ENCODE data around the gene CFB. TPM values are rescaled to one million over a fixed set of nuclear protein-coding genes. Genes with fewer than 3 reads are reported as not detected.

The CFB gene
- total RNA-seq, 1 experiment from 2014 or later: 5.6 TPM

- no peaks in the 10 kb centered on the region for H3K36me3 ChIP-seq (ENCODE audit: control insufficient read depth, insufficient read depth, low read length)
- POLR2A ChIA-PET: no interaction called here
- in situ Hi-C loops (cut with HindIII; ENCODE audit: low pct_unique_long_range_greater_than_20kb, low sequenced_read_pairs): no loop called here
- intact Hi-C loops (cut with micrococcal nuclease; ENCODE audit: unreplicated experiment): no loop called here
- no peak for TF ChIP-seq POLR2AphosphoS5 (IDR thresholded peaks at IDR 0.05; ENCODE audit: low read depth, low read length)
- no peak for TF ChIP-seq SIN3A (IDR thresholded peaks at IDR 0.05; ENCODE audit: borderline replicate concordance, insufficient read depth, low read depth, low read length)
- TF ChIP-seq REST (IDR thresholded peaks at IDR 0.05; ENCODE audit: insufficient read depth in 1 of 2, low read depth in 2 of 2, low read length in 1 of 2): no peak
- no peak for TF ChIP-seq CTCF (IDR thresholded peaks at IDR 0.05)
- no peak for TF ChIP-seq TCF7L2 (IDR thresholded peaks at IDR 0.05; ENCODE audit: low read depth, low read length)
- no peak overlapping the region for H3K4me3 ChIP-seq (ENCODE audit: low read depth in 2 of 2, low read length in 2 of 2)
- CTCF ChIA-PET: no interaction called here
- no peaks in the 10 kb centered on the region for H3K27me3 ChIP-seq (ENCODE audit: control insufficient read depth, insufficient read depth, low read length)
- BruUV-seq (replicated peaks): no TSS peak
- DNase-seq (ENCODE audit: low read depth, low spot score) (no peak), ATAC-seq (no peak)
- no peaks in the 10 kb centered on the region for H3K9me3 ChIP-seq (ENCODE audit: control insufficient read depth, insufficient read depth, low read depth, low read length)
- H3K4me1 ChIP-seq (ENCODE audit: control insufficient read depth, insufficient read depth, low read length): peaks cover 16% of the 10 kb centered on the region
- H3K27ac ChIP-seq (ENCODE audit: low read length): no peak overlapping the region
Measured at GRCh38 chr6:31943742-31944141, 2.2 kb upstream of the CFB start.

GRCh38 chr6:31945154-31945506 lies 765 bp upstream of the CFB start:
- TF ChIP-seq TCF7L2 (IDR thresholded peaks at IDR 0.05; ENCODE audit: low read depth, low read length) (no peak), REST (IDR thresholded peaks at IDR 0.05; ENCODE audit: insufficient read depth in 1 of 2, low read depth in 2 of 2, low read length in 1 of 2) (no peak), CTCF (IDR thresholded peaks at IDR 0.05) (no peak), POLR2AphosphoS5 (IDR thresholded peaks at IDR 0.05; ENCODE audit: low read depth, low read length) (no peak), SIN3A (IDR thresholded peaks at IDR 0.05; ENCODE audit: borderline replicate concordance, insufficient read depth, low read depth, low read length) (no peak)
- intact Hi-C loops (cut with micrococcal nuclease; ENCODE audit: unreplicated experiment) (no loop called here), in situ Hi-C loops (cut with HindIII; ENCODE audit: low pct_unique_long_range_greater_than_20kb, low sequenced_read_pairs) (no loop called here)
- peaks cover 15% of the 10 kb centered on the region for H3K4me1 ChIP-seq (ENCODE audit: control insufficient read depth, insufficient read depth, low read length)
- H3K27ac ChIP-seq (ENCODE audit: low read length): no peak overlapping the region
- no peaks in the 10 kb centered on the region for H3K27me3 ChIP-seq (ENCODE audit: control insufficient read depth, insufficient read depth, low read length)
- no peaks in the 10 kb centered on the region for H3K9me3 ChIP-seq (ENCODE audit: control insufficient read depth, insufficient read depth, low read depth, low read length)
- no TSS peak for BruUV-seq (replicated peaks)
- POLR2A ChIA-PET: no interaction called here
- no peak overlapping the region; a peak in 1 of 4 replicates for H3K4me3 ChIP-seq (ENCODE audit: low read depth in 2 of 2, low read length in 2 of 2)
- H3K36me3 ChIP-seq (ENCODE audit: control insufficient read depth, insufficient read depth, low read length): no peaks in the 10 kb centered on the region
- DNase-seq (ENCODE audit: low read depth, low spot score) (no peak), ATAC-seq (peak; percentile 13; the same call in 1 of the 2 replicates)
- CTCF ChIA-PET: no interaction called here

Data from Panc1 (cell line).